HG02840 (cell line): ENCODE measurements around the gene HMMR.
"Not testable (repeated sequence)": the region's sequence is repeated elsewhere in the genome, so short reads cannot be mapped to it uniquely, and the experiment has no call there.

ENCODE experiments used
- ATAC-seq: cut with Tn5 transposase; IDR thresholded peaks from one replicate; pipeline ENCODE4 v1.9.1; 2021; ENCODE audit warnings: mild to moderate bottlenecking, moderate library complexity, moderate number of reproducible peaks; ENCODE audit not compliant: unreplicated experiment, low FRiP score

The HMMR gene

GRCh38 chr5:163460562-163461171 lies at the start of gene HMMR:
Gene HMMR, plus strand, starts transcription at chr5:163460632. Its CDS starts 61 bp downstream, at chr5:163460693.
- ATAC-seq, result no peak

GRCh38 chr5:163415673-163416072 lies 44.8 kb upstream of the HMMR start:
- ATAC-seq, result not testable (repeated sequence)

GRCh38 chr5:163424836-163425235 lies 35.6 kb upstream of the HMMR start:
- ATAC-seq, result no peak

- ATAC-seq, result not testable (repeated sequence)
These were observed 34.3 kb upstream of the HMMR start for GRCh38 chr5:163426128-163426527.

- no peak for ATAC-seq
These were observed 27.9 kb upstream of the HMMR start for GRCh38 chr5:163432544-163432943.

- no peak for ATAC-seq
These were observed 27.2 kb upstream of the HMMR start for GRCh38 chr5:163433271-163433670.

GRCh38 chr5:163434401-163434866 lies 26.0 kb upstream of the HMMR start:
- ATAC-seq, result no peak

- no peak for ATAC-seq
These were observed 23.9 kb upstream of the HMMR start for GRCh38 chr5:163436515-163436914.

- no peak for ATAC-seq
These were observed 23.5 kb upstream of the HMMR start for GRCh38 chr5:163437011-163437308.

GRCh38 chr5:163437309-163438182 lies 22.9 kb upstream of the HMMR start, which contains the start of gene CCNG1:
Gene CCNG1, plus strand, starts transcription at chr5:163437595. Its CDS starts 1,662 bp downstream, at chr5:163439257.
- peak; percentile 99 for ATAC-seq

GRCh38 chr5:163439092-163439425 lies 21.4 kb upstream of the HMMR start:
- ATAC-seq, result no peak

- no peak for ATAC-seq
These were observed 19.5 kb upstream of the HMMR start for GRCh38 chr5:163440954-163441353.

GRCh38 chr5:163444526-163444925 lies 15.9 kb upstream of the HMMR start:
- no peak for ATAC-seq

GRCh38 chr5:163445345-163445744 lies 15.1 kb upstream of the HMMR start:
- ATAC-seq, result no peak

- no peak for ATAC-seq
These were observed 13.2 kb upstream of the HMMR start for GRCh38 chr5:163447191-163447590.

GRCh38 chr5:163447875-163448274 lies 12.6 kb upstream of the HMMR start:
- ATAC-seq, result no peak

GRCh38 chr5:163448491-163448890 lies 11.9 kb upstream of the HMMR start:
- no peak for ATAC-seq

GRCh38 chr5:163451489-163451888 lies 8.9 kb upstream of the HMMR start:
- no peak for ATAC-seq

GRCh38 chr5:163453705-163454104 lies 6.7 kb upstream of the HMMR start:
- ATAC-seq, result no peak

GRCh38 chr5:163455406-163455805 lies 5.0 kb upstream of the HMMR start:
- ATAC-seq, result not testable (repeated sequence)

- no peak for ATAC-seq
These were observed 4.3 kb upstream of the HMMR start for GRCh38 chr5:163456029-163456589.

GRCh38 chr5:163456840-163457239 lies 3.6 kb upstream of the HMMR start:
- no peak for ATAC-seq
